SK-N-SH treated with all-trans-retinoic acid at 6 μM for 48 hours (cell line): ENCODE results near the gene PRSS27.
"Not testable (repeated sequence)": the region's sequence is repeated elsewhere in the genome, so short reads cannot be mapped to it uniquely, and the experiment has no call there.

Experiments used
- ATAC-seq: fragments of 200-7000 bp; cut with Tn5 transposase; 3 replicates; pipeline ENCODE4 v1.9.1; 2020; ENCODE audit warnings: mild to moderate bottlenecking, moderate library complexity
- ARNTL ChIP-seq: fragments of 450-650 bp; formaldehyde crosslinking; IDR thresholded peaks from 2 replicates; pipeline ENCODE4 v1.5.0; 2020; ENCODE audit warnings: low read depth, mild to moderate bottlenecking, moderate library complexity, borderline replicate concordance
- BACH2 ChIP-seq: fragments of 250-450 bp; sonication (Bioruptor Pico); IDR thresholded peaks from 2 replicates; pipeline ENCODE4 v1.9.0; 2021; ENCODE audit warnings: mild to moderate bottlenecking, borderline replicate concordance
- CREB5 ChIP-seq: fragments of 250-450 bp; sonication (Bioruptor Pico); IDR thresholded peaks from 2 replicates; pipeline ENCODE4 v1.5.1; 2020; ENCODE audit warnings: low read depth, mild to moderate bottlenecking, moderate library complexity
- CSDC2 ChIP-seq: fragments of 250-450 bp; sonication (Bioruptor Pico); IDR thresholded peaks from 2 replicates; pipeline ENCODE4 v1.5.0; 2020; ENCODE audit warnings: mild to moderate bottlenecking, moderate library complexity
- ESRRG ChIP-seq: fragments of 250-450 bp; sonication (Bioruptor Pico); IDR thresholded peaks from 2 replicates; pipeline ENCODE4 v1.6.1; 2021; ENCODE audit warnings: mild to moderate bottlenecking
- GLIS3 ChIP-seq: fragments of 250-450 bp; sonication (Bioruptor Pico); IDR thresholded peaks from 2 replicates; pipeline ENCODE4 v1.5.0; 2020; ENCODE audit warnings: mild to moderate bottlenecking, moderate library complexity
- ISL1 ChIP-seq: fragments of 250-450 bp; sonication (Bioruptor Pico); IDR thresholded peaks from 2 replicates; pipeline ENCODE4 v2.1.2; 2022; ENCODE audit warnings: mild to moderate bottlenecking, moderate library complexity
- OSR1 ChIP-seq: fragments of 250-450 bp; sonication (Bioruptor Pico); IDR thresholded peaks from 2 replicates; pipeline ENCODE4 v1.8.0; 2022; ENCODE audit warnings: moderate library complexity, mild to moderate bottlenecking, inconsistent platforms
- POU6F1 ChIP-seq: fragments of 250-450 bp; sonication (Bioruptor Pico); IDR thresholded peaks from 2 replicates; pipeline ENCODE4 v1.8.0; 2021; ENCODE audit warnings: low read depth, mild to moderate bottlenecking, moderate library complexity, borderline replicate concordance
- PPARA ChIP-seq: fragments of 250-450 bp; sonication (Bioruptor Pico); IDR thresholded peaks from 2 replicates; pipeline ENCODE4 v1.5.0; 2020; ENCODE audit warnings: mild to moderate bottlenecking, borderline replicate concordance
- RARB ChIP-seq: fragments of 250-450 bp; sonication (Bioruptor Pico); IDR thresholded peaks from 2 replicates; pipeline ENCODE4 v1.8.0; 2021; ENCODE audit warnings: mild to moderate bottlenecking, moderate library complexity
- SNAI2 ChIP-seq: fragments of 250-450 bp; sonication (Bioruptor Pico); IDR thresholded peaks from 2 replicates; pipeline ENCODE4 v1.5.0; 2020; ENCODE audit warnings: mild to moderate bottlenecking, moderate library complexity
- TCF4 ChIP-seq: fragments of 250-450 bp; sonication (Bioruptor Pico); IDR thresholded peaks from 2 replicates; pipeline ENCODE4 v1.8.0; 2021; ENCODE audit warnings: mild to moderate bottlenecking, moderate library complexity, borderline replicate concordance
- ZC3H10 ChIP-seq: fragments of 250-450 bp; sonication (Bioruptor Pico); IDR thresholded peaks from 2 replicates; pipeline ENCODE4 v1.5.1; 2021; ENCODE audit warnings: mild to moderate bottlenecking, moderate library complexity
- ZFP3 ChIP-seq: fragments of 250-450 bp; sonication (Bioruptor Pico); IDR thresholded peaks from 2 replicates; pipeline ENCODE4 v1.5.0; 2020; ENCODE audit warnings: mild to moderate bottlenecking, moderate library complexity
- ZFP30 ChIP-seq: fragments of 450-650 bp; formaldehyde crosslinking; IDR thresholded peaks from 2 replicates; pipeline ENCODE4 v1.5.0; 2022; ENCODE audit warnings: mild to moderate bottlenecking, moderate library complexity
- ZNF565 ChIP-seq: fragments of 450-650 bp; formaldehyde crosslinking; conservative IDR thresholded peaks from 2 replicates; pipeline ENCODE4 v1.5.0; 2020; ENCODE audit warnings: low read depth, mild to moderate bottlenecking, moderate library complexity
- ZNF70 ChIP-seq: fragments of 450-650 bp; formaldehyde crosslinking; IDR thresholded peaks from 2 replicates; pipeline ENCODE4 v1.5.0; 2020; ENCODE audit warnings: mild to moderate bottlenecking, moderate library complexity
- ZNF8 ChIP-seq: fragments of 450-650 bp; formaldehyde crosslinking; IDR thresholded peaks from 2 replicates; pipeline ENCODE4 v1.5.0; 2020; ENCODE audit warnings: mild to moderate bottlenecking, moderate library complexity
- TF ChIP-seq, protein P1 (sequence below): fragments of 250-450 bp; sonication (Bioruptor Pico); IDR thresholded peaks from 2 replicates; pipeline ENCODE4 v1.5.1; 2021; ENCODE audit warnings: mild to moderate bottlenecking, moderate library complexity

PRSS27 gene

GRCh38 chr16:2697401-2697948, 22.5 kb downstream of the PRSS27 start:
- ATAC-seq: no peak
- TF ChIP-seq POU6F1 (CRISPR knock-in tag) (no peak), ZFP3 (CRISPR knock-in tag) (no peak)

GRCh38 chr16:2696601-2697250, 23.3 kb downstream of the PRSS27 start:
- not testable (repeated sequence) for ATAC-seq

GRCh38 chr16:2692948-2693651, 26.9 kb downstream of the PRSS27 start:
- no peak for ATAC-seq

DNA sequence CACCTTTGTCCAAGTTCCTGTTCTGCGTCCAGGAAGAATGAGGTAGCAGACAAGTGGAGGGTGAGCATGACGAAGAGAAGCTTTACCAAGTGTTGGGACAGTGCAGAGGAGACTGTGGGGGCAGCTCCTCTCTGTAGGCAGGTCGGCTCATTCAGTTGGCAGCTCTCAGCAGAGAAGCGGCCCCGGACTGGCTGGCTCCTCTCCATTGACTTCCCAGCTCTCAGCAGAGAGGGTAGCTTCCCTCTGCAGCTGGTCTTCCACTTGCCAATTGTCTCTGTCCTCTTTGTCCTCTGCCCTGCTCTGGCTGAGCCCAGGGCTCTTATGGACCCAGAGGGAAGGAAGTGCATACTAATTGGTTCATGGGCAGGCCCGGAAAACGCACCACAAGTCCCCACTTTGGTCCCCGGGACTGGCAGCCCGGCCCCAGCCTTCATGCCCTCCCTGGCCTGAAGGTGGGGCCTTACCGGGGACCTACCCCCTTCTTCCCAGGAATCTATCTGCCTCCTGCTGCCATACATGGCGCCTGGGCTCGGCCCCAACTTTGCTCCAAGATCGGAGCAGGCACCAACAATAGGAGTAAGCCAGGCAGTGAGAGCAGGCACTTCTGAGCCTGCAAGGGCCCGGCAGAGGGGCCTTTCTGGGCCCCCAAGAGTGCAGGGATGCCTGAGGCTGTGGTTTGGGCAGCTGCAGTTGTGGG, 27.6 kb downstream of the PRSS27 start:
- TF ChIP-seq ZFP30 (no peak), ZNF70 (CRISPR knock-in tag) (no peak), ESRRG (CRISPR knock-in tag) (no peak), ZNF8 (no peak), ZFP3 (CRISPR knock-in tag) (no peak), CSDC2 (no peak), BACH2 (CRISPR knock-in tag) (no peak), TCF4 (no peak)
- TF ChIP-seq, protein P1, sequence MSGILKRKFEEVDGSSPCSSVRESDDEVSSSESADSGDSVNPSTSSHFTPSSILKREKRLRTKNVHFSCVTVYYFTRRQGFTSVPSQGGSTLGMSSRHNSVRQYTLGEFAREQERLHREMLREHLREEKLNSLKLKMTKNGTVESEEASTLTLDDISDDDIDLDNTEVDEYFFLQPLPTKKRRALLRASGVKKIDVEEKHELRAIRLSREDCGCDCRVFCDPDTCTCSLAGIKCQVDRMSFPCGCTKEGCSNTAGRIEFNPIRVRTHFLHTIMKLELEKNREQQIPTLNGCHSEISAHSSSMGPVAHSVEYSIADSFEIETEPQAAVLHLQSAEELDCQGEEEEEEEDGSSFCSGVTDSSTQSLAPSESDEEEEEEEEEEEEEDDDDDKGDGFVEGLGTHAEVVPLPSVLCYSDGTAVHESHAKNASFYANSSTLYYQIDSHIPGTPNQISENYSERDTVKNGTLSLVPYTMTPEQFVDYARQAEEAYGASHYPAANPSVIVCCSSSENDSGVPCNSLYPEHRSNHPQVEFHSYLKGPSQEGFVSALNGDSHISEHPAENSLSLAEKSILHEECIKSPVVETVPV (CRISPR knock-in tag): no peak
- ATAC-seq: no peak; the same call in 2 of the 3 replicates

More at GRCh38 chr16:2692948-2693651, 26.9 kb downstream of the PRSS27 start:
- TF ChIP-seq ZNF8: no peak
- no peak for TF ChIP-seq ZNF565 (CRISPR knock-in tag)
- TF ChIP-seq PPARA (CRISPR knock-in tag): no peak
- TF ChIP-seq ZC3H10: no peak
- no peak for TF ChIP-seq TCF4

- ATAC-seq: no peak
- no peak for TF ChIP-seq SNAI2
These were observed 28.4 kb downstream of the PRSS27 start for GRCh38 chr16:2691491-2692248.

- no peak for ATAC-seq
- TF ChIP-seq ZNF70 (CRISPR knock-in tag) (no peak), GLIS3 (CRISPR knock-in tag) (no peak), POU6F1 (CRISPR knock-in tag) (no peak), ZNF8 (no peak), BACH2 (CRISPR knock-in tag) (no peak), ESRRG (CRISPR knock-in tag) (no peak), CREB5 (CRISPR knock-in tag) (no peak), OSR1 (no peak), ZNF565 (CRISPR knock-in tag) (no peak), ARNTL (CRISPR knock-in tag) (no peak), ZC3H10 (no peak), ISL1 (CRISPR knock-in tag) (no peak), RARB (CRISPR knock-in tag) (no peak), PPARA (CRISPR knock-in tag) (no peak), CSDC2 (no peak), ZFP30 (no peak)
- TF ChIP-seq, protein P1 (CRISPR knock-in tag): no peak
These were observed 29.2 kb downstream of the PRSS27 start for GRCh38 chr16:2690852-2691251.
